Iris pigment epithelial cell (primary cell): ENCODE measurements around the gene CD99L2.
A peak's percentile ranks its signal among the peaks of the same experiment; 100 is the strongest.

Experiments used
- DNase-seq: peaks from one replicate; pipeline ENCODE4 v3.0.0-alpha.2; 2011; ENCODE audit warnings: low read depth

The CD99L2 gene

GRCh38 chrX:150762258-150763165, 136.0 kb downstream of the CD99L2 start:
- peak; percentile 18 for DNase-seq

- DNase-seq = no peak
These were observed 136.7 kb downstream of the CD99L2 start for GRCh38 chrX:150761819-150762216.

DNA sequence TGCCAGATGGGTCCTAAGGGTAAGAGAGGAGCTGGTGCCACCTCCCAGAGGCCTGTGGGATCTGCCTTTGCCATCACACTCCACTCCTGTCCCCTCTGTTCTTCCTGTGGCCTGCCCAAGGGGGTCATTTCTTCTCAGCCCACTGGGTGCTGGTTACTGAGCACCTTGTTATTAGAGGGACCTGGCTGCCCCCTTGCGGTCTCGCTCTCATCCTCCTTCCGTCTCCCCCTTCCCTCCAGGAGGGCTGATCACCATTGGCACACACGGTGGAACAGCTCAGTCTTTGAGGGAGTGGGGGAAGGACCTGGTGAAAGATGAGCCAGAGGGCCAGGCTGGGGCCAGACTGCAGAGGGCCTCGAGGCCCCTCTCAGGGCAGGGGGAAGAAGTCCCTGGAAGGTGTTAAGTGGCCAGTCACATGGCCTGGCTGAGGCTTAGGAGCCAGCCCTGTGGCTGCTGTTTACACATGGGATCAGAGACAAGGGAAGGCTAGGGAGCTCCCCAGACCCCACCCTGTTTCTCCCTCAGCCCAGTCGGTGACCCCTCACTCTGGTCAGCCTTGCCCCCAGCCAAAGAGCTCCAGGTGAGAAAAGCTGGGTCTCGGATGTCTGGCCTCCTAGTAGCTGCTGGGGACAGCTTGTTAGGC, 137.2 kb downstream of the CD99L2 start:
- DNase-seq = no peak

DNA sequence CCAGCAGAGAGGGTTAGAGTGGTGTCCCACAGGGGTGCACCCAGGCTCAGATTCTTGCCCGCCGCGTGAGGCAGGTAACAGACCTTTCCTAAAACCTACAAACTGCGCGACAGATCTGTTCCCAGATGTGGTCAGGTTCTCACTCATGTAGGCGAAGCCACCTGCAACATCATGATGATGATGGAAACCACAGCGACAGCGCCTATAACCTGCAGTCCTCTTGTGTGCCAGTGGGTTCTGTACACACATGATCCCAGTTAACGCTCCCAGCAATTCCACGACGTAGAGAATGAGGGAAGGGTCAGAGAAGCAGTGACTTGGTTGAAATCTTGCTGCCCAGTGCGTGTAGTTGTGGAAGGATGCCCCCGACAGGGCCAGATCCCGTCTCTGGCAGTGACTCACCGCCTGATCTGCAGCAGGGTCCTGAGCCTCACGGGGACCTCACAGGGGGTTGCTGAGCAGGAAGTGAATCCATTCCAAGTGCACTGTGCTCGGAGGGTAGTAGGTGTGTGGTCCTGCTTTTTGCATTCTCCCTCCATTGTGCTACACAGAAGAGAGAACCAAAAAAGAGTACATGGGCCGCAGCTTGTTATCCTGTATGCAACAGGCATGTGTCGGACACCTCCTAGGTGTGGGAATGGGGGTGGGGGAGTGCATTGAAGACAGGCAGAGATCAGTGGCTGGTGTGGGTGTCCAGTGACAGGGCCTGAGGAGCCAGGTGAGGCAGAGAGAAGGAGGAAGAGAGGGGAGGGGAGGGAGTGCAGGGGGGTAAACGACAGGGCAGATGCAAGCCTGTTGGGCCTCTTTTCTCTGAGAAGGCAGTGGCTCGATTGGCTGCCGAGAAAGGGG, 138.7 kb downstream of the CD99L2 start:
- DNase-seq = no peak

GRCh38 chrX:150757371-150757770, 141.1 kb downstream of the CD99L2 start:
- DNase-seq = no peak

DNA sequence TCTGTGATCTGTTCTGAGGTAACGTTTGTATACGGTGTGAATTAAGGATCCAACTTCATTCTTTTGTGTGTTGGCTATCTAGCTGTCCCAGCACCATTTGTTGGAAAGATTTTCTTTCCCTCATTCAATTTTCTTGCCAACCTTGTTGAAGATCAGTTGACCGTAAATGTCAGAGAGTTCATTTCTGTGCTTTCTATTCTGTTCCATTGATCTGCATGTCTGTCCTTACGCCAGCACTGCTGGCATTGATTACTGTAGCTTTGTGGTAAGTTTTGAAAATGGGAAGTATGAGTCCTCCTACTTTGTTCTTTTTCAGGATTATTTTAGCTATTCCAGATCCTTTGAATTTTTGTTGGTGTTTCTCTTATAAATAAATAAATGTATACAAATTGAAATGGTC, 144.5 kb downstream of the CD99L2 start:
- no peak for DNase-seq

DNA sequence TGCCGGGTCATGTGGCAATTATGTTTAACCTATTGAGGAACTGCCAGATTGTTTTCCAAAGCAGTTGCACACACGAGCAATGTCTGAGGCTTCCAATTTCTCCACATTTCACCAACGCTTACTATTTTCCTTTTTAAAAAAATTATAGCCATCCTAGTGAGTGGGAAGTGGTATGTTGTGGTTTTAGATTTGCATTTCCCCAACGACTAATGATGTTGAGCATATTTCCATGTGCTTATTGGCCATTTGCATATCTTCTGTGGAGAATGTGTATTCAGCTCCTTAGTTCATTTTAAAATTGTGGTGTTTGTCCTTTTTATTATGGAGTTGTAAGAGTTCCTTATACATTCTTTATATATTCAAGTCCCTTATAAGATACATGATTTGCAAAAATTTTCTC, 145.1 kb downstream of the CD99L2 start:
- no peak for DNase-seq

- DNase-seq = no peak
These were observed 146.3 kb downstream of the CD99L2 start for GRCh38 chrX:150752124-150752523.

GRCh38 chrX:150736475-150736874, 162.0 kb downstream of the CD99L2 start:
- no peak for DNase-seq

GRCh38 chrX:150731795-150732194, 166.7 kb downstream of the CD99L2 start:
- peak; percentile 85 for DNase-seq

GRCh38 chrX:150730719-150731118, 167.7 kb downstream of the CD99L2 start:
- DNase-seq = no peak

DNA sequence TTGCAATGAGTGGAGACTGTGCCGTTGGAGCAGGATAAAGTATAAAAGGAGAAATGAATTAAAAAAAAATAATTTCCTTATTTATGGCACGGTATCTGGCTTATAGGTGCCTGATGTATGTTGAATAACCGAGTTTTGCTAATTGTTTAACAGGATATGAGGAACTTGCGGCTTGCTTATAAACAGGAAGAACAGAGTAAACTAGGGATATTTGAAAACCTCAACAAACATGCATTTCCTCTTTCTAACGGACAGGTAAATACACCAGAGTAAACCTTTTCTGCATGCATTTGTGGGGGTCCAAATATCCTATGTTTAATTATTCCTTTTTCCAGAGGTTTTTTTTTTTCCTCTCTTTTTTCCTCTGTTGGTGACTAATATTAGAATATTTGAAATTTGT, 168.5 kb downstream of the CD99L2 start:
- no peak for DNase-seq

- no peak for DNase-seq
These were observed 178.8 kb downstream of the CD99L2 start for GRCh38 chrX:150719621-150720020.
